ENCODE measurements around the gene PRLR. TPM values are rescaled to one million over a fixed set of nuclear protein-coding genes. Genes with fewer than 3 reads are reported as not detected.

The PRLR gene
- total and polyA plus RNA-seq, 10 of the 15 experiments (the other 5 are each of a cell fraction or from before 2014, with no cell fraction given) = 0.03 to 8.1 (median 0.20) TPM

DNA sequence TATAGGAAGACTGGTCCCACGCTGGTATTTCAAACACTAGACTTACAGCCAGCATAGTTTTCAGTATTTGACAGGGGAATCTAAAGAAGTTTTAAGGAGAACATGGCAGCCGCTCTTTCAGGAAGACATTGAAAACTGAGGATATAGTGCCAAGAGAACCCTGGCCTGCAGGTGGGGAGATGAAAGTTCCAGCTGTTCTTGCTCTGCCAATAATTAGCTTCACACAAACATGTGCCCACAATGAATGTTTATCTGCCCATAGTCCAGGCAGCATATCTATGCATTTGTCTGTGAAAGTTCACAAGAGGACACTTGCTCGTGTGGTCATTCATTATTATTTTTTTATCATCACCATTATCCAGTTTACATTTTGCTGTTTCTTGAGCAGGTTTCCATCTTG is 134.9 kb downstream of the PRLR start (continued):
- no peak for TF ChIP-seq RELA (IDR thresholded peaks at IDR 0.05; ENCODE audit: borderline replicate concordance, partially characterized antibody)

GRCh38 chr5:35094948-35095347 is 135.3 kb downstream of the PRLR start:
- ChIA-PET SMC1A (ENCODE audit: uncharacterized antibody, unreplicated experiment) (interaction anchor here (0.6 to 1.6 kb wide), 2 partner anchors 117 to 127 kb away, joined by 4 read pairs; no protein-coding TSS in a partner anchor), POLR2A (interaction anchor here (0.6 to 1.4 kb wide), 2 partner anchors 129 to 253 kb away, joined by 3 read pairs; no protein-coding TSS in a partner anchor), RAD21 (ENCODE audit: unreplicated experiment) (no interaction called here), CTCF (interaction anchor here (0.8 to 1.2 kb wide), 2 partner anchors 118 to 137 kb away, joined by 3 read pairs; no protein-coding TSS in a partner anchor)
- Histone ChIP-seq H3K4me3 (no peak overlapping the region), H3K27me3 (replicated peaks in 1 of 2; ENCODE audit: control insufficient read depth in 2 of 2, insufficient read depth in 2 of 2, low read length in 1 of 2) (no peaks in the 10 kb centered on the region), H3K79me2 (ENCODE audit: control insufficient read depth, insufficient read depth, low read length) (no peaks in the 10 kb centered on the region), H4K20me1 (ENCODE audit: control insufficient read depth, insufficient read depth) (no peaks in the 10 kb centered on the region), H3K9me3 (replicated peaks; ENCODE audit: control insufficient read depth, insufficient read depth, low read length) (no peaks in the 10 kb centered on the region), H3K36me3 (ENCODE audit: control insufficient read depth in 2 of 2, insufficient read depth in 2 of 2, low read length in 1 of 2) (no peaks in the 10 kb centered on the region; a peak in 1 of 4 replicates), H3K4me1 (ENCODE audit: control insufficient read depth, insufficient read depth, low read length) (no peaks in the 10 kb centered on the region), H3K9ac (ENCODE audit: control insufficient read depth, insufficient read depth, low read length) (no peak overlapping the region), H2AFZ (ENCODE audit: control insufficient read depth, low read depth, low read length) (no peak overlapping the region), H3K4me2 (ENCODE audit: control insufficient read depth, insufficient read depth) (no peak overlapping the region), H3K27ac (ENCODE audit: control insufficient read depth, insufficient read depth) (no peak overlapping the region)
- ATAC-seq (no peak), DNase-seq (ENCODE audit: low read depth, low spot score) (no peak), FAIRE-seq (no peak)
- in situ Hi-C loops (cut with MboI) (loop anchor here (5.0 kb wide), 2 partner anchors 87 to 827 kb away; no protein-coding TSS in a partner anchor), intact Hi-C loops (cut with micrococcal nuclease; ENCODE audit: unreplicated experiment) (no loop called here)
- WGBS (ENCODE audit: insufficient coverage, insufficient replicate concordance, low lambda C conversion rate, missing lambda C conversion rate) = 31% methylated on average over 3 of the region's 3 CpGs
- TF ChIP-seq ZNF274 (IDR thresholded peaks at IDR 0.05; ENCODE audit: insufficient read depth, insufficient read length) (no peak), POLR2AphosphoS2 (IDR thresholded peaks at IDR 0.05; ENCODE audit: low read depth, low read length) (no peak), STAT1 (conservative IDR thresholded peaks at IDR 0.05) (no peak)
- BruUV-seq (replicated peaks) = no TSS peak

GRCh38 chr5:35092703-35093102 is 137.6 kb downstream of the PRLR start:
- no peak for FAIRE-seq
- in situ Hi-C loops (cut with MboI) = loop anchor here (5.0 kb wide), 2 partner anchors 90 to 830 kb away; no protein-coding TSS in a partner anchor

More at GRCh38 chr5:35092703-35093102, 137.6 kb downstream of the PRLR start:
- no TSS peak for BruUV-seq (replicated peaks)
- 29% methylated on average over 2 of the region's 2 CpGs for WGBS (ENCODE audit: insufficient coverage, insufficient replicate concordance, low lambda C conversion rate, missing lambda C conversion rate)
- Histone ChIP-seq H3K36me3 (ENCODE audit: control insufficient read depth in 2 of 2, insufficient read depth in 2 of 2, low read length in 1 of 2) (no peaks in the 10 kb centered on the region; a peak in 1 of 4 replicates), H3K79me2 (ENCODE audit: control insufficient read depth, insufficient read depth, low read length) (no peaks in the 10 kb centered on the region), H3K4me1 (ENCODE audit: control insufficient read depth, insufficient read depth, low read length) (no peaks in the 10 kb centered on the region), H3K4me3 (no peak overlapping the region), H3K9me3 (replicated peaks; ENCODE audit: control insufficient read depth, insufficient read depth, low read length) (no peaks in the 10 kb centered on the region), H3K27ac (ENCODE audit: control insufficient read depth, insufficient read depth) (no peak overlapping the region), H2AFZ (ENCODE audit: control insufficient read depth, low read depth, low read length) (no peak overlapping the region), H3K4me2 (ENCODE audit: control insufficient read depth, insufficient read depth) (no peak overlapping the region), H3K27me3 (replicated peaks in 1 of 2; ENCODE audit: control insufficient read depth in 2 of 2, insufficient read depth in 2 of 2, low read length in 1 of 2) (no peaks in the 10 kb centered on the region), H4K20me1 (ENCODE audit: control insufficient read depth, insufficient read depth) (no peaks in the 10 kb centered on the region), H3K9ac (ENCODE audit: control insufficient read depth, insufficient read depth, low read length) (no peak overlapping the region)
- no peak for ATAC-seq
- RAD21 ChIA-PET (ENCODE audit: unreplicated experiment) = interaction anchor here (0.8 to 1.4 kb wide), 3 partner anchors 343 to 834 kb away, joined by 3 to 6 read pairs (median 3); no protein-coding TSS in a partner anchor
- SMC1A ChIA-PET (ENCODE audit: uncharacterized antibody, unreplicated experiment) = interaction anchor here (0.7 to 4.5 kb wide), 5 partner anchors 25 to 506 kb away, joined by 3 to 33 read pairs (median 8); no protein-coding TSS in a partner anchor
- intact Hi-C loops (cut with micrococcal nuclease; ENCODE audit: unreplicated experiment) = no loop called here
- no peak for DNase-seq (ENCODE audit: low read depth, low spot score)
- POLR2A ChIA-PET = interaction anchor here (1.2 to 1.4 kb wide), 2 partner anchors 111 to 833 kb away, joined by 3 read pairs; no protein-coding TSS in a partner anchor
- TF ChIP-seq EP300 (IDR thresholded peaks at IDR 0.05; ENCODE audit: borderline replicate concordance in 1 of 2, control insufficient read depth in 1 of 2, low read depth in 2 of 2, low read length in 2 of 2) = no peak
- CTCF ChIA-PET = interaction anchor here (1.1 to 8.4 kb wide), 6 partner anchors 90 to 344 kb away, joined by 3 to 91 read pairs (median 4); no protein-coding TSS in a partner anchor
